ENCODE measurements around the gene CCNA1. TPM values are rescaled to one million over a fixed set of nuclear protein-coding genes. Genes with fewer than 3 reads are reported as not detected.

The CCNA1 gene
- total RNA-seq, 1 experiment from 2014 or later: 2.7 TPM

- TF ChIP-seq CTCF (conservative IDR thresholded peaks at IDR 0.05): no peak
- H3K79me1 ChIP-seq (ENCODE audit: insufficient read depth, low read depth, low read length, poor library complexity, severe bottlenecking): no peaks in the 10 kb centered on the region
- H2BK5ac ChIP-seq (ENCODE audit: insufficient read length, low read length): no peak overlapping the region
- H3K9me3 ChIP-seq (ENCODE audit: control insufficient read depth, low read depth, low read length): no peaks in the 10 kb centered on the region
- H2BK20ac ChIP-seq (ENCODE audit: low read depth, low read length, poor library complexity, severe bottlenecking): no peak overlapping the region
- no peak overlapping the region for H4K91ac ChIP-seq (ENCODE audit: insufficient read length, low read depth, low read length)
- H3K4me2 ChIP-seq (ENCODE audit: insufficient read depth, insufficient read length, low read length): no peak overlapping the region
- DNase-seq: no peak
- WGBS (ENCODE audit: extremely low coverage, insufficient read length, low lambda C conversion rate): no CpG with 5 or more reads among the region's 3 CpGs
- H3K9ac ChIP-seq (ENCODE audit: extremely low read depth, insufficient read length, low read length): no peak overlapping the region
- Mint-ChIP-seq H3K9me3 (no peaks in the 10 kb centered on the region), H3K27me3 (ENCODE audit: low read depth) (no peaks in the 10 kb centered on the region), H3K4me3 (no peak overlapping the region), H3K36me3 (ENCODE audit: insufficient read depth in 1 of 3, low read depth in 3 of 3) (no peaks in the 10 kb centered on the region), H3K27ac (no peak overlapping the region), H3K4me1 (peaks cover 21 to 29% of the 10 kb centered on the region in 2 experiments)
- H3K18ac ChIP-seq (ENCODE audit: insufficient read length, low read depth, low read length): no peak overlapping the region
- no peaks in the 10 kb centered on the region for H3K23me2 ChIP-seq (ENCODE audit: insufficient read length, low read depth, low read length, poor library complexity, severe bottlenecking)
- no peak overlapping the region for H3K27ac ChIP-seq (ENCODE audit: insufficient read length, low read depth, low read length)
- H3K4me1 ChIP-seq (ENCODE audit: insufficient read depth, low read length): peaks cover 9% of the 10 kb centered on the region
- H2BK12ac ChIP-seq (ENCODE audit: insufficient read length, low read depth, low read length): no peak overlapping the region
- no peak overlapping the region for H2BK120ac ChIP-seq (ENCODE audit: low read depth, low read length, poor library complexity, severe bottlenecking)
- H3K27me3 ChIP-seq (ENCODE audit: insufficient read depth, low read length): no peaks in the 10 kb centered on the region
- H3K4ac ChIP-seq (ENCODE audit: low read depth, low read length): no peak overlapping the region
- no peak overlapping the region for H2AFZ ChIP-seq (ENCODE audit: low read length)
- H2AK5ac ChIP-seq (ENCODE audit: insufficient read length, low read length): no peak overlapping the region
- no peak overlapping the region for H2BK15ac ChIP-seq (ENCODE audit: low read depth, low read length)
- H4K20me1 ChIP-seq (ENCODE audit: control insufficient read depth, insufficient read depth, insufficient read length): no peaks in the 10 kb centered on the region
- H3K56ac ChIP-seq (ENCODE audit: insufficient read length, low read depth, low read length): no peak overlapping the region
- no peak overlapping the region for H4K5ac ChIP-seq (ENCODE audit: insufficient read length, low read depth, low read length)
- no peak overlapping the region for H3K23ac ChIP-seq (ENCODE audit: insufficient read length, low read depth, low read length)
- H3K14ac ChIP-seq (ENCODE audit: insufficient read depth, low read length): no peak overlapping the region
- H4K8ac ChIP-seq (replicated peaks; ENCODE audit: insufficient read length, low read depth, low read length): no peak overlapping the region
- H3K79me2 ChIP-seq (ENCODE audit: insufficient read depth, low read length): no peaks in the 10 kb centered on the region
- no peak overlapping the region for H3T11ph ChIP-seq (ENCODE audit: low read length)
These were observed 18.2 kb downstream of the CCNA1 start for GRCh38 chr13:36450534-36450933.
